HepG2 (cell line): ENCODE data around the gene FOXD3. TPM values are rescaled to one million over a fixed set of nuclear protein-coding genes. Genes with fewer than 3 reads are reported as not detected.

ENCODE experiments used
- NRL ChIP-seq: sonication (generic); formaldehyde crosslinking; IDR thresholded peaks from 2 replicates; pipeline ENCODE4 v1.5.0; 2020; ENCODE audit warnings: missing genetic modification reagents, mild to moderate bottlenecking, moderate library complexity, borderline replicate concordance
- ZBTB7A ChIP-seq: sonication (generic); formaldehyde crosslinking; IDR thresholded peaks from 2 replicates; pipeline ENCODE4 v1.8.0; 2022; ENCODE audit warnings: mild to moderate bottlenecking, missing genetic modification reagents
- ZFP41 ChIP-seq: sonication (generic); formaldehyde crosslinking; IDR thresholded peaks from 2 replicates; pipeline ENCODE4 v1.4.0; 2020; ENCODE audit warnings: mild to moderate bottlenecking, missing genetic modification reagents, borderline replicate concordance
- ZNF616 ChIP-seq: sonication (generic); formaldehyde crosslinking; IDR thresholded peaks from 2 replicates; pipeline ENCODE4 v1.5.0; 2020; ENCODE audit warnings: low read depth, mild to moderate bottlenecking, missing genetic modification reagents
- polyA plus RNA-seq, 8 experiments: library from polyadenylated mRNA; depleted of rRNA in 3 of 8; stranded (reverse) in 7 of 8; unstranded in 1 of 8; fragments of >200 nt; fragmentation: Illumina TruSeq in 4 of 8; extraction: Trizol in 4 of 8; gene quantifications; 2 replicates each; pipeline versions ENCODE4 v1.2.1 to v1.2.3, GENCODE V29; 2011 to 2016; ENCODE audit warnings: low read depth in 4 of 8, missing spikeins in 1 of 8, mixed read lengths in 1 of 8; ENCODE audit not compliant: insufficient read depth in 1 of 8
- total RNA-seq, 5 experiments: library from RNA; depleted of rRNA; stranded (reverse); fragments of >200 nt; fragmentation: Illumina TruSeq; extraction: Trizol; gene quantifications; 2 replicates each; pipeline ENCODE4 v1.2.3, GENCODE V29; 2016; ENCODE audit warnings: low read depth in 1 of 5
- TF ChIP-seq, protein P1 (sequence below): IDR thresholded peaks from 2 replicates; pipeline ENCODE4 v1.6.1; 2012; ENCODE audit warnings: low read length, improper control_type of control experiment
- TF ChIP-seq, protein P2 (sequence below): sonication (generic); formaldehyde crosslinking; IDR thresholded peaks from 2 replicates; pipeline ENCODE4 v1.8.0; 2022; ENCODE audit warnings: missing genetic modification reagents, mild to moderate bottlenecking, inconsistent platforms, borderline replicate concordance
- TF ChIP-seq, protein P3 (sequence below): sonication (generic); formaldehyde crosslinking; IDR thresholded peaks from 2 replicates; pipeline ENCODE4 v1.4.0; 2020; ENCODE audit warnings: missing genetic modification reagents

The FOXD3 gene
- total and polyA plus RNA-seq, 2 of the 13 experiments (the other 11 are each of a cell fraction or from before 2014, with no cell fraction given), result not detected

DNA sequence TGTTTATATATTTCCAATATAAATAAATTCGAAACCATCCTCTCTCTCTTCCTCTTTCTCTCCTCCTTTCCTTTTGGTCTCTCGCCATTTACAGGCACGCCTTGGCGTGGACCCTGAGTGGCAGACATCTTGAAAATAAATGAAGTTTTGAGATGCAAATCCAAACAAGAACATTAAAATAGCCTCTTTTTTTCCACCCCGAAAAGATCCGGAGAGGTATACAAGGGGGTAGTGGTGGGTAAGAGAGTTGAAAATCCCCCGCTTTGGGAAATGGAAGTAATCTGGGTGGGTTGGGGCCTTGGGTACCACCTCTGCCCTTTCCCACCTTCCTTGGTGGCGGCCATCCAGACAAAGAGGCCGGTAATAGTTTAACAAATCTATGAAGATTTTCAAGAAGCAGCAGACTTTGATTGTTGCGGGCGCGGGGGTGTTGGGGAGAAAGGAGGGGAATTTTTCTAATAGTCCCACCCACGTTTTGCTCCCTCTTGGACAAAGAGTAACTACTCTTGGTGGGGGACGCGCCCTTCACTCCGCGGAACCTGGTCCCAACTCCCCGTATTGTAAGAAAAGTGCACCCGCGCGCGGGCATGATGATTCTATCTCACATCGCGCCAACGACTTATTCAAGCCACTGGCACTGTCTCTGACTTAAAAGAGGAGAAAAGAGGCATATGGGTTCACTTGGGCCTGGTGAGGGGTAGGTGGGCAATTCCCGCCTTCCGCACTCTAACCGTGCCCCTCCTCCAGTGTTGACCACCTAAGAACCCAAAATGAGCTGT lies 4.0 kb upstream of the FOXD3 start (continued):
- TF ChIP-seq, protein P1, sequence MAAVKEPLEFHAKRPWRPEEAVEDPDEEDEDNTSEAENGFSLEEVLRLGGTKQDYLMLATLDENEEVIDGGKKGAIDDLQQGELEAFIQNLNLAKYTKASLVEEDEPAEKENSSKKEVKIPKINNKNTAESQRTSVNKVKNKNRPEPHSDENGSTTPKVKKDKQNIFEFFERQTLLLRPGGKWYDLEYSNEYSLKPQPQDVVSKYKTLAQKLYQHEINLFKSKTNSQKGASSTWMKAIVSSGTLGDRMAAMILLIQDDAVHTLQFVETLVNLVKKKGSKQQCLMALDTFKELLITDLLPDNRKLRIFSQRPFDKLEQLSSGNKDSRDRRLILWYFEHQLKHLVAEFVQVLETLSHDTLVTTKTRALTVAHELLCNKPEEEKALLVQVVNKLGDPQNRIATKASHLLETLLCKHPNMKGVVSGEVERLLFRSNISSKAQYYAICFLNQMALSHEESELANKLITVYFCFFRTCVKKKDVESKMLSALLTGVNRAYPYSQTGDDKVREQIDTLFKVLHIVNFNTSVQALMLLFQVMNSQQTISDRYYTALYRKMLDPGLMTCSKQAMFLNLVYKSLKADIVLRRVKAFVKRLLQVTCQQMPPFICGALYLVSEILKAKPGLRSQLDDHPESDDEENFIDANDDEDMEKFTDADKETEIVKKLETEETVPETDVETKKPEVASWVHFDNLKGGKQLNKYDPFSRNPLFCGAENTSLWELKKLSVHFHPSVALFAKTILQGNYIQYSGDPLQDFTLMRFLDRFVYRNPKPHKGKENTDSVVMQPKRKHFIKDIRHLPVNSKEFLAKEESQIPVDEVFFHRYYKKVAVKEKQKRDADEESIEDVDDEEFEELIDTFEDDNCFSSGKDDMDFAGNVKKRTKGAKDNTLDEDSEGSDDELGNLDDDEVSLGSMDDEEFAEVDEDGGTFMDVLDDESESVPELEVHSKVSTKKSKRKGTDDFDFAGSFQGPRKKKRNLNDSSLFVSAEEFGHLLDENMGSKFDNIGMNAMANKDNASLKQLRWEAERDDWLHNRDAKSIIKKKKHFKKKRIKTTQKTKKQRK, result no peak
- TF ChIP-seq, protein P2, sequence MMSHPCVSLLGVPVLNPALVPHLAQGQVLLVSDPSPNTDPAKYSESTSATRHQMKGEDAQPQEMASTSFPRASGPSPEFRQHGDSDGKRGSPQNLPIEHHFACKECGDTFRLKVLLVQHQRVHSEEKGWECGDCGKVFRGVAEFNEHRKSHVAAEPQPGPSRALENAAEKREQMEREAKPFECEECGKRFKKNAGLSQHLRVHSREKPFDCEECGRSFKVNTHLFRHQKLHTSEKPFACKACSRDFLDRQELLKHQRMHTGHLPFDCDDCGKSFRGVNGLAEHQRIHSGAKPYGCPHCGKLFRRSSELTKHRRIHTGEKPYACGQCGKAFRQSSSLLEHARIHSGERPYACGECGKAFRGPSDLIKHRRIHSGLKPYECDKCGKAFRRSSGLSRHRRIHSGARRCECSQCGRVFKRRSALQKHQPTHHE (CRISPR knock-in tag), result no peak
- no peak for TF ChIP-seq ZNF616 (CRISPR knock-in tag)
- no peak for TF ChIP-seq NRL (CRISPR knock-in tag)
- TF ChIP-seq, protein P3, sequence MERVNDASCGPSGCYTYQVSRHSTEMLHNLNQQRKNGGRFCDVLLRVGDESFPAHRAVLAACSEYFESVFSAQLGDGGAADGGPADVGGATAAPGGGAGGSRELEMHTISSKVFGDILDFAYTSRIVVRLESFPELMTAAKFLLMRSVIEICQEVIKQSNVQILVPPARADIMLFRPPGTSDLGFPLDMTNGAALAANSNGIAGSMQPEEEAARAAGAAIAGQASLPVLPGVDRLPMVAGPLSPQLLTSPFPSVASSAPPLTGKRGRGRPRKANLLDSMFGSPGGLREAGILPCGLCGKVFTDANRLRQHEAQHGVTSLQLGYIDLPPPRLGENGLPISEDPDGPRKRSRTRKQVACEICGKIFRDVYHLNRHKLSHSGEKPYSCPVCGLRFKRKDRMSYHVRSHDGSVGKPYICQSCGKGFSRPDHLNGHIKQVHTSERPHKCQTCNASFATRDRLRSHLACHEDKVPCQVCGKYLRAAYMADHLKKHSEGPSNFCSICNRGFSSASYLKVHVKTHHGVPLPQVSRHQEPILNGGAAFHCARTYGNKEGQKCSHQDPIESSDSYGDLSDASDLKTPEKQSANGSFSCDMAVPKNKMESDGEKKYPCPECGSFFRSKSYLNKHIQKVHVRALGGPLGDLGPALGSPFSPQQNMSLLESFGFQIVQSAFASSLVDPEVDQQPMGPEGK, result no peak
- no peak for TF ChIP-seq ZFP41
- no peak for TF ChIP-seq ZBTB7A (CRISPR knock-in tag)
- TF ChIP-seq, all 625 proteins: peak for 0
